SK-N-SH (cell line): Measurements from ENCODE around the gene RBM17. TPM values are rescaled to one million over a fixed set of nuclear protein-coding genes. Genes with fewer than 3 reads are reported as not detected.

Experiments used
- CTCF ChIA-PET: fragments of 300-600, 350-600 bp; formaldehyde crosslinking; extraction: SDS; loops from one replicate; lab custom pipeline; 2021; lab: Yijun Ruan, JAX
- POLR2A ChIA-PET: fragments of 350-600 bp; sonication (Branson Sonifier 250); formaldehyde crosslinking; extraction: SDS; loops from one replicate; lab custom pipeline; 2020; ENCODE audit warnings: antibody characterized with exemption, inconsistent platforms; lab: Yijun Ruan, JAX
- DNase-seq: peaks from one replicate; pipeline ENCODE4 v3.0.0; 2012
- H2AFZ ChIP-seq: fragments of 200-600 bp; sonication (generic); 2 replicates; pipeline ENCODE4 v1.8.1; 2016; ENCODE audit warnings: antibody characterized with exemption, mild to moderate bottlenecking, low read depth
- H3F3A ChIP-seq: fragments of 200-600 bp; sonication (generic); replicated peaks from 2 replicates; pipeline ENCODE3; 2016; ENCODE audit warnings: antibody characterized with exemption, mild to moderate bottlenecking; ENCODE audit not compliant: insufficient read depth
- H3K27ac ChIP-seq, 2 experiments: fragments of 200-500 bp in 1 of 2; fragments of 200-600 bp in 1 of 2; sonication (Bioruptor generic) in 1 of 2; sonication (generic), shearing (Covaris generic) in 1 of 2; 2 replicates each; pipeline versions ENCODE4 v1.5.1 to v1.6.1; 2014 to 2016; ENCODE audit warnings: low read depth in 2 of 2, inconsistent platforms in 1 of 2, low read length in 1 of 2, mild to moderate bottlenecking in 1 of 2, mixed read lengths in 1 of 2
- H3K27me3 ChIP-seq: fragments of 200-600 bp; sonication (generic), shearing (Covaris generic); 2 replicates; pipeline ENCODE4 v1.6.1; 2016; ENCODE audit warnings: mixed run types; ENCODE audit not compliant: insufficient read depth
- H3K36me3 ChIP-seq, 2 experiments: fragments of 200-500 bp in 1 of 2; fragments of 200-600 bp in 1 of 2; sonication (Bioruptor generic) in 1 of 2; sonication (generic) in 1 of 2; replicated peaks in 1 of 2; 2 replicates each; pipeline versions ENCODE3 to v1.5.1; 2014 to 2016; ENCODE audit warnings: low read length in 1 of 2, mild to moderate bottlenecking in 1 of 2; ENCODE audit not compliant: insufficient read depth in 2 of 2, control insufficient read depth in 1 of 2
- H3K4me1 ChIP-seq, 2 experiments: fragments of 200-500 bp in 1 of 2; fragments of 200-600 bp in 1 of 2; sonication (Bioruptor generic) in 1 of 2; sonication (generic), shearing (Covaris generic) in 1 of 2; 2 replicates each; pipeline versions ENCODE4 v1.5.1 to v1.6.1; 2014 to 2016; ENCODE audit warnings: low read depth in 1 of 2, low read length in 1 of 2, mixed run types in 1 of 2; ENCODE audit not compliant: insufficient read depth in 2 of 2, control insufficient read depth in 1 of 2
- H3K4me2 ChIP-seq: fragments of 200-600 bp; sonication (generic), shearing (Covaris generic); 2 replicates; pipeline ENCODE4 v1.6.1; 2017; ENCODE audit warnings: mixed run types
- H3K4me3 ChIP-seq, 2 experiments: fragments of 200-500 bp in 1 of 2; fragments of 200-600 bp in 1 of 2; sonication (Bioruptor generic) in 1 of 2; sonication (generic), shearing (Covaris generic) in 1 of 2; 2 replicates each; pipeline versions ENCODE4 v1.5.1 to v1.8.1; 2014 to 2016; ENCODE audit warnings: low read depth in 2 of 2, inconsistent platforms in 1 of 2, low read length in 1 of 2, mild to moderate bottlenecking in 1 of 2, mixed read lengths in 1 of 2, moderate library complexity in 1 of 2
- H3K79me2 ChIP-seq: fragments of 200-600 bp; sonication (generic); 2 replicates; pipeline ENCODE4 v1.8.1; 2017; ENCODE audit warnings: mild to moderate bottlenecking; ENCODE audit not compliant: insufficient read depth
- H3K9ac ChIP-seq: fragments of 200-600 bp; sonication (generic); 2 replicates; pipeline ENCODE4 v1.6.1; 2017; ENCODE audit warnings: mixed run types
- H3K9me2 ChIP-seq: fragments of 200-600 bp; sonication (generic); 2 replicates; pipeline ENCODE4 v1.6.1; 2017; ENCODE audit warnings: mixed run types
- H3K9me3 ChIP-seq: fragments of 200-600 bp; sonication (generic); 2 replicates; pipeline ENCODE4 v1.6.1; 2017; ENCODE audit warnings: mixed run types, mild to moderate bottlenecking, moderate library complexity
- H4K20me1 ChIP-seq: fragments of 200-600 bp; sonication (generic); 2 replicates; pipeline ENCODE4 v1.6.1; 2017; ENCODE audit warnings: mild to moderate bottlenecking, mixed run types; ENCODE audit not compliant: insufficient read depth
- CHD2 ChIP-seq: fragments of 150-350 bp; IDR thresholded peaks from 2 replicates; pipeline ENCODE4 v1.6.1; 2018; ENCODE audit warnings: low read length; ENCODE audit not compliant: partially characterized antibody
- EP300 ChIP-seq, 2 experiments: IDR thresholded peaks; 2 replicates each; pipeline versions ENCODE4 v1.4.0 to v1.6.1; 2012; ENCODE audit warnings: borderline replicate concordance in 1 of 2, low read depth in 1 of 2, low read length in 1 of 2
- FOSL2 ChIP-seq: IDR thresholded peaks from 2 replicates; pipeline ENCODE4 v1.4.0; 2012; ENCODE audit warnings: low read depth, mild to moderate bottlenecking, moderate library complexity, borderline replicate concordance
- FOXM1 ChIP-seq: IDR thresholded peaks from 2 replicates; pipeline ENCODE4 v1.4.0; 2012; ENCODE audit warnings: low read depth, mild to moderate bottlenecking
- GABPA ChIP-seq: IDR thresholded peaks from 2 replicates; pipeline ENCODE4 v1.4.0; 2012; ENCODE audit warnings: low read depth, mild to moderate bottlenecking
- GATA2 ChIP-seq: sonication (generic); formaldehyde crosslinking; IDR thresholded peaks from 2 replicates; pipeline ENCODE4 v1.5.0; 2020; ENCODE audit warnings: mild to moderate bottlenecking, missing genetic modification reagents
- IRF3 ChIP-seq: fragments of 150-350 bp; IDR thresholded peaks from 2 replicates; pipeline ENCODE4 v1.6.1; 2016; ENCODE audit warnings: mild to moderate bottlenecking, low read depth, low read length
- MAX ChIP-seq: IDR thresholded peaks from 2 replicates; pipeline ENCODE4 v1.4.0; 2012; ENCODE audit warnings: low read depth
- MXI1 ChIP-seq: IDR thresholded peaks from 2 replicates; pipeline ENCODE4 v1.6.1; 2012; ENCODE audit warnings: mild to moderate bottlenecking, low read depth, low read length, improper control_type of control experiment
- REST ChIP-seq: IDR thresholded peaks from 2 replicates; pipeline ENCODE4 v1.6.1; 2012; ENCODE audit warnings: mild to moderate bottlenecking, low read depth, low read length, moderate library complexity
- RFX5 ChIP-seq: IDR thresholded peaks from 2 replicates; pipeline ENCODE4 v1.6.1; 2012; ENCODE audit warnings: mild to moderate bottlenecking, improper control_type of control experiment, low read length
- RXRA ChIP-seq: IDR thresholded peaks from 2 replicates; pipeline ENCODE4 v1.4.0; 2012; ENCODE audit warnings: low read depth, mild to moderate bottlenecking, borderline replicate concordance
- TCF12 ChIP-seq: IDR thresholded peaks from 2 replicates; pipeline ENCODE4 v1.4.0; 2012
- USF1 ChIP-seq: IDR thresholded peaks from 2 replicates; pipeline ENCODE4 v1.4.0; 2012; ENCODE audit warnings: low read depth, borderline replicate concordance
- USF2 ChIP-seq: fragments of 150-350 bp; IDR thresholded peaks from 2 replicates; pipeline ENCODE4 v1.6.1; 2017; ENCODE audit warnings: antibody characterized with exemption, low read length, low read depth, borderline replicate concordance
- WGBS: methylation state at CpG from one replicate; pipeline ENCODE4 v1.1.6; 2017; ENCODE audit warnings: low lambda C conversion rate; 5-methylcytosine and 5-hydroxymethylcytosine counted together
- polyA plus RNA-seq, 3 experiments: library from polyadenylated mRNA; depleted of rRNA; stranded (reverse); fragments of >200 nt; gene quantifications; 2 replicates each; pipeline ENCODE4 v1.2.3, GENCODE V29; 2012

RBM17 gene
- polyA plus RNA-seq, 1 of the 3 experiments (the other 2 are of a cell fraction) = 32.6 TPM

GRCh38 chr10:6071181-6072175 lies 17.4 kb upstream of the RBM17 start:
- Histone ChIP-seq H4K20me1 (no peaks in the 10 kb centered on the region), H3K9ac (no peak overlapping the region), H3K4me1 (no peaks in the 10 kb centered on the region; a peak in 1 of 4 replicates), H3K27me3 (peaks cover 58% of the 10 kb centered on the region; the same call in 1 of the 2 replicates), H3K4me3 (no peak overlapping the region), H3K9me3 (no peaks in the 10 kb centered on the region), H3K27ac (no peak overlapping the region), H2AFZ (no peak overlapping the region), H3F3A (no peaks in the 10 kb centered on the region), H3K4me2 (no peak overlapping the region), H3K79me2 (no peaks in the 10 kb centered on the region), H3K9me2 (no peaks in the 10 kb centered on the region), H3K36me3 (no peaks in the 10 kb centered on the region)
- ChIA-PET POLR2A (no interaction called here), CTCF (interaction anchor here (1.1 to 3.5 kb wide), 2 partner anchors 15 to 334 kb away, joined by 3 to 23 read pairs; no protein-coding TSS in a partner anchor)
- no peak for TF ChIP-seq RFX5
- no peak for TF ChIP-seq FOXM1
- TF ChIP-seq CHD2 = no peak
- TF ChIP-seq IRF3 = no peak
- TF ChIP-seq GABPA = no peak
- TF ChIP-seq FOSL2 = no peak
- TF ChIP-seq USF2 = no peak
- no peak for TF ChIP-seq MXI1
- TF ChIP-seq GATA2 = no peak
- TF ChIP-seq EP300 (IDR thresholded peaks at IDR 0.05; ENCODE audit: borderline replicate concordance in 1 of 2, low read depth in 1 of 2, low read length in 1 of 2) = no peak
- TF ChIP-seq TCF12 = no peak
- TF ChIP-seq RXRA = no peak
- no peak for TF ChIP-seq USF1
- TF ChIP-seq MAX = no peak
- no peak for TF ChIP-seq REST
- 43% methylated on average over 10 of the region's 10 CpGs for WGBS
- no peak for DNase-seq
